DMS 273 (cell line): ENCODE measurements around the gene THSD4.

Source experiments
- DNase-seq: peaks from one replicate; lab custom pipeline; 2025; ENCODE audit not compliant: unreplicated experiment; lab: John Stamatoyannopoulos, UW

THSD4 gene

DNA sequence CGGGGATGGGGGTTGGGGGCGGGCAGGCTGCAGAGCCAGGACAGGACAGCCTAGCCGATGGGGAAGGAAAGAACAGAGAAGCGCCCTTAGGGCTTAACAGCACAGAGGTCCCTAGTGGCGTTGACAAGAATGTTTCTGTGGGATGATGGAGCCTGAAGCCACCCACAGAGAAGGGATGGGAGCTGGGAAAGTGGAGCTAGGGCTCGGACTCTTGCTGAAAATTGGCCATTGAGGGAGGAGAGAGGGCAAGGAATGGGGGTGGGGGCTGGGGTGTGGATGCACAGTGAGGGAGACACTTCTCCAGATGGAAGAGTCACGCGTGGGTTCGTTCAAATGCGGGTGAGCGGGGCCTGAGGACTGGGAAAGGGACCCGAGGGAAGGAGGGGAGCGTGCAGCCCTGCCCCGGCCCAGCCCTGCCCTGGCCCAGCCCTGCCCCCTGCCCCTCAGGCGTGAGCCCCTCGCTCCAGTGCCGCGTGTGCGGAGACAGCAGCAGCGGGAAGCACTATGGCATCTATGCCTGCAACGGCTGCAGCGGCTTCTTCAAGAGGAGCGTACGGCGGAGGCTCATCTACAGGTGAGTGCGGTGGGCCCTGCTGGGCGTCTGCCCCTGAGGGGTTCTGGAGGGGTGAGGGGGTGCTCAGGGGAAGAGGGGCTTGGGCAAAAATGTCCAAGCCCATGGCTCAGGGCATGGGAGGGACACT, 695.9 kb downstream of the THSD4 start:
- no peak for DNase-seq

DNA sequence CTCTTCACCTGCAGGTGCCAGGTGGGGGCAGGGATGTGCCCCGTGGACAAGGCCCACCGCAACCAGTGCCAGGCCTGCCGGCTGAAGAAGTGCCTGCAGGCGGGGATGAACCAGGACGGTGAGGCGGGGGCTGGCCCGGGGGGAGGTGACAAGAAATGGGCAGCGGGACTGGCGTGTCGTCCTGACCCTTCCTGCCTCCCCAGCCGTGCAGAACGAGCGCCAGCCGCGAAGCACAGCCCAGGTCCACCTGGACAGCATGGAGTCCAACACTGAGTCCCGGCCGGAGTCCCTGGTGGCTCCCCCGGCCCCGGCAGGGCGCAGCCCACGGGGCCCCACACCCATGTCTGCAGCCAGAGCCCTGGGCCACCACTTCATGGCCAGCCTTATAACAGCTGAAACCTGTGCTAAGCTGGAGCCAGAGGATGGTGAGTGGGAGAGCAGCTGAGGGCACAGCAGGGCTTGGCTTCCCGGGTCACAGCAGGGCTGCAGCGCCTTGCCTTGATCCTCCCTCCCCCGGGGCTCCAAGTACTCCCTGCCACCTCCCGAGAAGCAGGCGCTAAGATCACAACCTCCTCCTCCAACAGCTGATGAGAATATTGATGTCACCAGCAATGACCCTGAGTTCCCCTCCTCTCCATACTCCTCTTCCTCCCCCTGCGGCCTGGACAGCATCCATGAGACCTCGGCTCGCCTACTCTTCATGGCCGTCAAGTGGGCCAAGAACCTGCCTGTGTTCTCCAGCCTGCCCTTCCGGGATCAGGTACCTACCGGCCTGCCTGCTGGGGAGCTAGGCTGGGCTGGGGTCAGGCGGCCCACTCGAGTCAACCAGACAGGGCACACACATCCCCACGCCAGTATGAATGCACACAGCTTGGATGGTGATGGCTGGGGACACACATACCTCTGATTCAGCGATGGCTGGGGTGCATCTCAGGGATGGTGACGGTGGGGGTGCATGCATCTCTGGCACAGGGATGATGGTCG, 696.8 kb downstream of the THSD4 start:
- no peak for DNase-seq

DNA sequence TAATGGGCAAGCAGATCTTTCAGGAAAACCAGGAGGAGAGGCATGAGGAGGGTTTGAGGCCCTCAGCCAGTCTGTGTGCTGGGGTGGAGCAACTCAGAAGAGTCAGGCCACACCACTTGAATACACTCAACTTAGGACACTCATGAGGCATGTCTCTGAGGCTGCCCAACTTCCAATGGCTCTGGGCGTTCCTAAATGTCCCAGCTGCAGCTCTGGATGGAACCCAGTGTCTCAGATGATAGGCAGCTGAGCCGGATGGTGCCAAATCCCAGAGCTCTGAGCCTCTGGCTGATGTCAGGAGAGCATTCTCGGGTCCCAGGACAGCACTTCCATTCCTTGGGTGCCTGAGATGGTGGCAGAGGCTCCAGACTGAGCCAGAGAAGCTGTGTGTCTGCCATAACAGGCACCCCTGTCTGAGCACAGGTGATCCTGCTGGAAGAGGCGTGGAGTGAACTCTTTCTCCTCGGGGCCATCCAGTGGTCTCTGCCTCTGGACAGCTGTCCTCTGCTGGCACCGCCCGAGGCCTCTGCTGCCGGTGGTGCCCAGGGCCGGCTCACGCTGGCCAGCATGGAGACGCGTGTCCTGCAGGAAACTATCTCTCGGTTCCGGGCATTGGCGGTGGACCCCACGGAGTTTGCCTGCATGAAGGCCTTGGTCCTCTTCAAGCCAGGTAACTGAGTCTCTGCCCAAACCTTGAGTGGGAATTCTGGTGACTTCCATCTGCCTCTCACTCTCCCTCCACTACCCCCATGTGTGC, 697.9 kb downstream of the THSD4 start:
- DNase-seq: no peak

DNA sequence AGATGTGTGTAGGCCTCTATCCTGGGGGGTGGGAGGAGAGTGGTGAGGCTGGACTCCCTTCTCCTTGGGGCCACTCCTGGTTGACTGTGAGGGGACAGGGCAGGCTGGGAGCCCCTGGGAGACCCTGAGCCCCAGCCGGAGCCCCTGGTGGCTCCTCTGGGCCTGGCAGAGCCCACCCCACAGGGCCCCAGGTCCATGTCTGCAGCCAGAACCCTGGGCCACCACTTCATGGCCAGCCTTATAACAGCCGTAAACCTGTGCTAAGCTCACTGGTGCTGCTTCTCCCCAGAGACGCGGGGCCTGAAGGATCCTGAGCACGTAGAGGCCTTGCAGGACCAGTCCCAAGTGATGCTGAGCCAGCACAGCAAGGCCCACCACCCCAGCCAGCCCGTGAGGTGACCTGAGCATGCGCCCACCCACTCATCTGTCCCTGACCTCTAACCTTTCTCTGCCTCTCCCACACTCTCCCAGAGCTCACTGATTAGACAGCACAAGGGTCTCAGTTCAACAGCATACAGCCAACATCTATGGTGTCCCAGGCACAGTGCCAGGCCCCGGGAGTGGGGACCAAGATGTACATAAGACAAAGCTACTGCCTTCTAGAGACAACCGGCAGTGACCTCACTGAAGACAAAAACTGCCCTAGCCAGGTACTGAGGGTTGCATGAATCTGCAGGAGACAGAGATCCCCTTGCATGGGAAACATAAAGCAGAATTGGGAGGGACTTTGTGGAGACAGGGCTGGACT, 698.6 kb downstream of the THSD4 start:
- no peak for DNase-seq

DNA sequence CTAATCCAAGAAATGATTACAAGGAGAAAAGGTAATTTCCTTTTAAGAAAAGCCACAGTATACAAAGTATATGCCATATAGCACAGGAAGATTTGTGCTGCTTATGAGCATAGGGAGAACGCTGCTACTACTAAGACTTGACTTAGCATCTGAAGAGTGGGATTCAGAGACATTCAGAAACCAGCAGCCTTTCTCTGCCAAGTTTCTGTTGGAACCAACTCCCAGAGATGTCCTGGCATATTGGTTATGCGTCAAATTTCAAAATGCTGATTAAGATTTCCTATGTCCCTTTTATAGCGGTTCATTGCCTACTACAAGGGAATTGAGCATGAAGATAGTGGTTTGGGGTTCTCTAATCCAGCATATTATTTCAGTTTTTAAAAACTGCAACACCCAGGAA, 700.0 kb downstream of the THSD4 start:
- no peak for DNase-seq

DNA sequence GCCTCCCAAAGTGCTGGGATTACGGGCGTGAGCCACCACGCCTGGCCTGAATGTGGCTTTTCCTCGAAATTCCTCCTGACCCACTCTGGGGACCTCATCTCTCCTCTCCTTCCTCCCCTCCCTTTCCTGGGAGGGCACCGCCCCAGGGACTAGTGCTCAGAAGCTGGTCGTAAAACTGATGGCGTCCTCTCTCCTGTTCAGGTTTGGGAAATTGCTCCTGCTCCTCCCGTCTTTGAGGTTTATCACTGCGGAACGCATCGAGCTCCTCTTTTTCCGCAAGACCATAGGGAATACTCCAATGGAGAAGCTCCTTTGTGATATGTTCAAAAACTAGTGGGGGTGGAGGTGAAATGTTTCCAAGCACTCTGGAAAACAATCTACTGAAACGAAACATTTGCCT, 702.1 kb downstream of the THSD4 start:
- DNase-seq: no peak

DNA sequence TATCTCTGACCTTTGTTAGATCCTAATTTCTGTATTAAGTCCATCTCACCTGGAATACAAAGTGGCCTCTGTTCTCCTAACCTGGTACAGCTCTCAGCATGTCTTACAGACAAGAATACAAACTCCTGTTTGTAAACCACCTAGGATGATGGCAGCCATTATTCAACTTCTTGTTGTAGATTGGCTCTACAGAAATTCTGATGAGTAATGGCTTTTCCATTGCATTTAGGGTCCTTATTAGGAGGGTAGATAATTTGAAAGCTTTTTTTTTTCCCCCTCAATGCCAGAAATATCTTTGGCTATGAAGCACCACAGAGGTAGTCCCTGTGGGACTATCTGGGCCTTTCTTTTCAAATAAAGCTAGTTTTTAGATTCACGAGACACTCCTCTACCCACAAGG, 704.9 kb downstream of the THSD4 start:
- no peak for DNase-seq

DNA sequence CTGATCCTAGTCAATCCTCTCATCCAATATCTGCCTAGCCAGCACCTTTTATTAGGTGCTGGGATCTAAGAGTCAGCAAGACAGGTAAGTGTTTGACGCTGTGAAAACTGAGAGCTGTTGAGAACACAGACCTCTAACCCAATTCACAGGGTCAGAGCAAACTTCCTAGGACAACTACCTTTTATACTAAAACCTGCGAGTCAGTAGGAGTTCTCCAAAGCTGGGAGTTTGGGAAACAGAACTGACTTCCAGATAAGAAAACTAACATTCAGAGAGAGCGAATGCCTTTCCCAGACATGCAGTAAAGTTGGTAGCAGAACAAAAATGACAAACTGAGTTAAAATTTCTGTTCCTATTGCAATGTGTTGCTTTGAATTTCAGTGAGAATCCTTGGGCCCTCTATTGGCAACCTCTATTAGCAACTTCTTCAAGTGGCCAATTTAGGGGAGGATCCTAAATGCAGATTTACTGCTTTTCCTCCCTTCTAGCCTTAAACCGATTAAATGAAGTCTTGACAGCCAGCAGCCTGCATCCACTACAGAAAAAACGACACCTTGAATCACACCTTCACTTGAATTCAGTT, 706.4 kb downstream of the THSD4 start:
- DNase-seq: no peak

DNA sequence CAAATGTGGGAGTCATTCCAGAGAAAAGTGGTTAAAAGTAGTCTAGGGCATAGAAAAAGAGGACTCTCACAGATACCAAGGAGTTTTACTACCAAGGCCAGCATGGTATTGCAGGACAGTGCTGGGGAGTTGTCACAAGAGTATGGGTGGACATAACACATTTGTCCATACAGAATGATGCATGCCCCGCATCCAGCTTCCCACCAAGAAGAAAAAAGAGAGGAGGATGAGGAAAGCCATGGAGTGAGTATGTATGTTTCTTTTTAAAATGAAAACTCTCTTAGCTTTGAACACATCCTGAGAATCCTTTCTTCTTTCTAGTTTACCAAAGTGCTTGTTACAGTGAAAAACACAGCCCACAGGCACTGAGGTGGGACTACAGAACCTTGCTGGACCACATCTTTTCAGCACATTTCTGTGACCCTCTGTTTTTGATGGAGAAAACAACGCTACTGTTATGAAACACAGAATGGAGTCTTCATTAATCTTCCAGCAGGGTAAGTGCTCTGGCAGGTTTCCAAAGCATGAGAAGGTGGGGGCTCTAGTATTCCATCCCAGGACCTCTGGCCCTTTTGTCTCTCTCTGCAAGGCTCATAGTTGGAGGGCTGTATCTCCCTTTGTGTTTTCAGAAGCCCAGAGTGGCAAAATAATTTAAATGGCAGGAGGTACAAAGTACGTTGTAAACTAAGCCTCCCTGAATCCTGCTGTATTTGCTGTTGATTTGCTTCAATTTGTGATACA, 707.8 kb downstream of the THSD4 start:
- DNase-seq: no peak

DNA sequence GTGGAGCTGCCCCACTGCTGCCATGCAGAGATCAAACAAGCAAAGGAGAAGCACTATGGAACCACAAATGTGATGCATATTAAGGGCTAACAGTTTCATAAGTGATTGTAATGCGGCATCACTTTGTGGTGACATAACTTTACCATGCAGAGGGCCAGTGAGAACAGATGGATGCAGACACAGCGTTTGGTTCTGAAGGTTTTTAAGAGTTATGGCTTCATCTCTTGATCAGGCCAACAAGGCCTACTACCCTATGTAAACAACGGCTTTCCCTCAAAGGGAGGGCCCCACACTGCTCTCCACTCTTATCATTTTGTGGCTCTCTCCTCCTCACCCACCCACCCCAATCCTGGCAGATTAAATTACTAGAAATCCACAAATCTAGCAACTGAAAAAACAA, 708.5 kb downstream of the THSD4 start:
- no peak for DNase-seq

DNA sequence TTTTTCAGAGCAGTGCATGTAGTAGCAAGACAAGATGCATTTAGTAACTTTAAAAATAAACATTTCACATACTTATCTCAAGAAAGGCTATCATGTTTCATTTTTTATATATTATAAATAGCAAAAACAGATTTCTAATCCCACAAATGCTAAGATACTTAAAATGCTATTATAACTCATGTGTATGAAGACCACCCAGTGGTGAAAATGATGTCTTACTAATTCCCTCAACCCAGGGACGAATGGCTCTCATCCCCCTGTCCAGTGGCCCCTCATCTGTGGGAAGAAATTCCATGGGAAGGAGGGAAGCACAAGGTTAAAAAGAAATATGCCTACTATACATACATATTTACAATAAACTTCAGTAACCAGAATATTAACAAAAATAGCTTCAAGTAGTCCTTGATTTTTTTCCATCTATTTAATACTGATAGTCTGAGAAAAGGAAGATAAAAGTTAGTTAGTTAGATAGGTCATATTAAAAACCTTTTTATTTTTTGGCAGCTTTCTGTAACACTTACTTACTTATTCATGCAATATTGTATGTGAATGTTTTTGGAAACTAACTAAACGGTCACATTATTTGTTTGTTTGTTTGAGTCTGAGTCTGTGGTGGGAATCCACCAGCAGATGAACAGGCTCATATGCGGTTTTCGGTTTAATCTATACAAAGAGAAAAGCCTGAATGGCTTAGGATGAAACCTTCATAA, 709.9 kb downstream of the THSD4 start:
- DNase-seq: no peak

DNA sequence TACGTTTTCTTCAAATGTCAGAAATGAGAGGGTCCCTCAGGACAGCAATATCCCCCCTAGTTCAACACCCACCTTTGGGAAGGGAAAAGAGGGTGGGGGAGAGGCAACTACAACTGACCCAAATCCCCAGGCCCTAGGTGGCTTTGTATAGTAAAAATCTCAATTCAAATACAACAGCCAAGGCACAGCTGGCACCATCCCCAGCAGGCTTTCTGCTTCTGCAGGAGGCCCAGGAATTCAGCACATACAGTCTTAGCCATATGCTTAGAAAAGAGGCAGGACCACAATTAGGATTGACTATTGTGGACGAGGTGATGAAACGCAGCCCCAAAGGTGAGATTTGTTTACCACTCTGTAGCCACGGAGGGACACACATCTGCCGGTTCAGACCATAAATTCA, 710.9 kb downstream of the THSD4 start:
- DNase-seq: no peak

DNA sequence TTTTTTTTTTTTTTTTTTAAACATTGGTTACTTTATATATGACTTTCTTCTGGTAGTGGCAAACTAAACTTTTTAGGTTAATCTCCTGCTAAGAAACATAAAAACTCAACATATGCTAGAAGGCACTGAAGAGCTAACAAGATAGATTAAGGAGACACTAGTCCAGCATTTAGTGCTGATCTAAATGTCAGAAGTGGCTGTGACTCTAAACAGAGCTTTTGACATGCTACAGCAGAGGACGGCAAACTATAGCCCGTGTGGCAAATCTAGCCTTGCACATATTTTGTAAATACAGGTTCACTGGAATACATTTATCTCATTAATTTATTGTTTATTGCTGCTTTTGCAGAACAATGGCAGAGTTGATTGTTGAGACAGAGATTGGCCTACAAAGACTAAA, 715.7 kb downstream of the THSD4 start:
- no peak for DNase-seq
